22Rv1 (cell line): ENCODE results near the gene TSEN2.

Experiments used
- ZFX ChIP-seq: fragments of 450-650 bp; IDR thresholded peaks from 2 replicates; pipeline ENCODE4 v1.6.1; 2017; ENCODE audit warnings: antibody characterized with exemption, borderline replicate concordance
- TF ChIP-seq, protein P1 (sequence below): fragments of 450-650 bp; IDR thresholded peaks from 2 replicates; pipeline ENCODE4 v1.5.1; 2017; ENCODE audit warnings: mild to moderate bottlenecking

- TF ChIP-seq, protein P1, sequence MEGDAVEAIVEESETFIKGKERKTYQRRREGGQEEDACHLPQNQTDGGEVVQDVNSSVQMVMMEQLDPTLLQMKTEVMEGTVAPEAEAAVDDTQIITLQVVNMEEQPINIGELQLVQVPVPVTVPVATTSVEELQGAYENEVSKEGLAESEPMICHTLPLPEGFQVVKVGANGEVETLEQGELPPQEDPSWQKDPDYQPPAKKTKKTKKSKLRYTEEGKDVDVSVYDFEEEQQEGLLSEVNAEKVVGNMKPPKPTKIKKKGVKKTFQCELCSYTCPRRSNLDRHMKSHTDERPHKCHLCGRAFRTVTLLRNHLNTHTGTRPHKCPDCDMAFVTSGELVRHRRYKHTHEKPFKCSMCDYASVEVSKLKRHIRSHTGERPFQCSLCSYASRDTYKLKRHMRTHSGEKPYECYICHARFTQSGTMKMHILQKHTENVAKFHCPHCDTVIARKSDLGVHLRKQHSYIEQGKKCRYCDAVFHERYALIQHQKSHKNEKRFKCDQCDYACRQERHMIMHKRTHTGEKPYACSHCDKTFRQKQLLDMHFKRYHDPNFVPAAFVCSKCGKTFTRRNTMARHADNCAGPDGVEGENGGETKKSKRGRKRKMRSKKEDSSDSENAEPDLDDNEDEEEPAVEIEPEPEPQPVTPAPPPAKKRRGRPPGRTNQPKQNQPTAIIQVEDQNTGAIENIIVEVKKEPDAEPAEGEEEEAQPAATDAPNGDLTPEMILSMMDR, result no peak
- no peak for TF ChIP-seq ZFX
Observed at GRCh38 chr3:12516873-12517272, 32.6 kb downstream of the TSEN2 start.
